B cell (primary cell): ENCODE results near the gene ACMSD.

Experiments
- CTCF ChIP-seq: fragments of 200-600 bp; IDR thresholded peaks from one replicate; pipeline ENCODE4 v1.8.0; 2022; ENCODE audit warnings: antibody characterized with exemption, mild to moderate bottlenecking
- EZH2 ChIP-seq: IDR thresholded peaks from 2 replicates; pipeline ENCODE4 v1.6.1; 2012; ENCODE audit warnings: borderline replicate concordance, low read depth, mild to moderate bottlenecking, moderate library complexity, low read length; ENCODE audit not compliant: insufficient read depth, poor library complexity, severe bottlenecking

GRCh38 chr2:134936691-134937090, 98.3 kb downstream of the ACMSD start:
- TF ChIP-seq CTCF (no peak), EZH2 (no peak)
